K562 (cell line): Measurements from ENCODE around the gene APCDD1L. TPM values are rescaled to one million over a fixed set of nuclear protein-coding genes. Genes with fewer than 3 reads are reported as not detected.

Source experiments
- ATAC-seq: fragments of 200-7000 bp; cut with Tn5 transposase; 3 replicates; pipeline ENCODE4 v1.9.1; 2020; ENCODE audit warnings: moderate library complexity
- BruUV-seq: library from RNA; stranded (reverse); fragments of 400-500 nt; replicated peaks from 2 replicates; lab custom pipeline; 2021; lab: Mats Ljungman, UMichigan
- CTCF ChIA-PET: fragments of 300-600 bp; formaldehyde crosslinking; extraction: SDS; loops from one replicate; lab custom pipeline; 2021; ENCODE audit warnings: low intra/inter-chr PET ratio; lab: Yijun Ruan, JAX
- POLR2A ChIA-PET: fragments of 300-600, 350-650 bp; sonication (Branson Sonifier 250); formaldehyde crosslinking; extraction: SDS; loops from one replicate; lab custom pipeline; 2021; ENCODE audit warnings: antibody characterized with exemption, inconsistent platforms; lab: Yijun Ruan, JAX
- DNase-seq, 4 experiments: peaks; one replicate each; pipeline versions ENCODE4 v3.0.0 to v3.0.0-alpha.2; 2011 to 2018; ENCODE audit warnings: low spot score in 3 of 4, mixed read lengths in 3 of 4; ENCODE audit errors: extremely low read depth in 1 of 4
- FAIRE-seq: peaks from 2 replicates; lab custom pipeline; 2011; peaks lifted over from hg19 to GRCh38; lab: Jason Lieb, UNC
- H2AFZ ChIP-seq: 2 replicates; pipeline ENCODE4 v1.6.0; 2011; ENCODE audit warnings: low read depth, low read length, control low read depth, inconsistent platforms
- H3K27ac ChIP-seq: fragments of 200-600 bp; 3 replicates; pipeline ENCODE4 v1.8.0; 2011; ENCODE audit warnings: low read depth, mild to moderate bottlenecking, control low read depth, inconsistent platforms, low read length, moderate library complexity, mixed read lengths; ENCODE audit errors: extremely low read depth
- H3K27me3 ChIP-seq, 2 experiments: fragments of 300-600 bp in 1 of 2; 2 replicates in 1 of 2; 3 replicates in 1 of 2; pipeline versions ENCODE4 v1.6.0 to v1.8.0; 2011; ENCODE audit warnings: inconsistent platforms in 2 of 2, low read length in 2 of 2, mild to moderate bottlenecking in 1 of 2, mixed read lengths in 1 of 2, moderate library complexity in 1 of 2; ENCODE audit not compliant: control insufficient read depth in 2 of 2, insufficient read depth in 2 of 2
- H3K36me3 ChIP-seq: fragments of 300-600 bp; 3 replicates; pipeline ENCODE4 v1.8.0; 2011; ENCODE audit warnings: mild to moderate bottlenecking, low read length, inconsistent platforms; ENCODE audit not compliant: control insufficient read depth, insufficient read depth
- H3K4me1 ChIP-seq, 2 experiments: fragments of 200-600 bp in 1 of 2; replicated peaks in 1 of 2; 2 replicates in 1 of 2; 3 replicates in 1 of 2; pipeline versions ENCODE4 v1.5.1 to v1.8.0; 2011; ENCODE audit warnings: inconsistent platforms in 2 of 2, low read length in 2 of 2, mild to moderate bottlenecking in 1 of 2, mixed read lengths in 1 of 2, moderate library complexity in 1 of 2; ENCODE audit not compliant: control insufficient read depth in 2 of 2, insufficient read depth in 2 of 2
- H3K4me2 ChIP-seq: 2 replicates; pipeline ENCODE4 v1.6.1; 2011; ENCODE audit warnings: low read length, control low read depth, inconsistent platforms, mixed read lengths; ENCODE audit not compliant: insufficient read depth
- H3K4me3 ChIP-seq: fragments of 200-600 bp; sonication (generic), shearing (Covaris generic); 2 replicates; pipeline ENCODE4 v1.5.1; 2016; ENCODE audit warnings: control low read depth, inconsistent platforms
- H3K79me2 ChIP-seq: fragments of 200-600 bp; 3 replicates; pipeline ENCODE4 v1.8.0; 2011; ENCODE audit warnings: low read length, inconsistent platforms; ENCODE audit not compliant: control insufficient read depth, insufficient read depth
- H3K9ac ChIP-seq, 2 experiments: 2 replicates each; pipeline versions ENCODE4 v1.6.0 to v1.6.1; 2011; ENCODE audit warnings: low read depth in 2 of 2, low read length in 2 of 2, control low read depth in 1 of 2, inconsistent platforms in 1 of 2, mild to moderate bottlenecking in 1 of 2, mixed read lengths in 1 of 2; ENCODE audit not compliant: insufficient read depth in 1 of 2
- H3K9me1 ChIP-seq: one replicate; pipeline ENCODE4 v1.6.0; 2011; ENCODE audit warnings: inconsistent platforms, mild to moderate bottlenecking, low read length, moderate library complexity; ENCODE audit not compliant: control insufficient read depth, insufficient read depth
- H3K9me3 ChIP-seq: replicated peaks from 2 replicates; pipeline ENCODE4 v1.5.1; 2011; ENCODE audit warnings: low read depth, low read length, inconsistent platforms; ENCODE audit not compliant: control insufficient read depth, insufficient read depth
- H4K20me1 ChIP-seq: replicated peaks from 2 replicates; pipeline ENCODE4 v1.6.1; 2011; ENCODE audit warnings: low read length, inconsistent platforms, mixed read lengths; ENCODE audit not compliant: control insufficient read depth, insufficient read depth
- MIER1 ChIP-seq: fragments of 450-650 bp; IDR thresholded peaks from 2 replicates; pipeline ENCODE4 v1.6.1; 2016; ENCODE audit warnings: antibody characterized with exemption, mild to moderate bottlenecking, low read depth
- ZNF277 ChIP-seq: fragments of 250-450 bp; sonication (Bioruptor Pico); IDR thresholded peaks from 2 replicates; pipeline ENCODE4 v1.8.0; 2022; ENCODE audit warnings: inconsistent platforms, mild to moderate bottlenecking, moderate library complexity, borderline replicate concordance
- WGBS: fragments of 100-300 bp; shearing (Covaris generic); methylation state at CpG from one replicate; pipeline ENCODE4 v1.1.6; 2016; ENCODE audit warnings: low coverage, mixed read lengths; ENCODE audit not compliant: insufficient coverage; ENCODE audit errors: missing lambda C conversion rate; 5-methylcytosine and 5-hydroxymethylcytosine counted together
- in situ Hi-C: fragments of 300-500 bp; cut with MboI; formaldehyde crosslinking; loops from 4 replicates; pipeline ENCODE4 v1.15.0; 2018; ENCODE audit warnings: inconsistent platforms, mixed read lengths
- intact Hi-C: fragments of 100-400 bp; cut with micrococcal nuclease; formaldehyde crosslinking; loops from 2 replicates; pipeline ENCODE4 v1.14.2; 2022
- polyA plus RNA-seq, 8 experiments: library from polyadenylated mRNA; depleted of rRNA in 4 of 8; stranded (reverse) in 5 of 8; unstranded in 3 of 8; fragments of >200 nt; fragmentation: Nextera tagmentation in 2 of 8; fragmentation: Illumina TruSeq in 1 of 8; extraction: Ambion mirVana in 2 of 8; extraction: Trizol in 1 of 8; gene quantifications; 2 replicates each; pipeline versions ENCODE4 v1.2.1 to v1.2.3, GENCODE V29; 2011 to 2014; ENCODE audit warnings: inconsistent platforms in 1 of 8, missing spikeins in 1 of 8
- total RNA-seq, 7 experiments: library from RNA; depleted of rRNA in 6 of 7; stranded (reverse); fragments of >200 nt in 6 of 7; fragmentation: Illumina TruSeq in 2 of 7; extraction: Trizol in 2 of 7; gene quantifications; 2 replicates each; pipeline versions ENCODE4 v1.2.1 to v1.2.3, GENCODE V29; 2011 to 2021; ENCODE audit warnings: low replicate concordance in 1 of 7

APCDD1L gene
- total and polyA plus RNA-seq, 9 of the 15 experiments (the other 6 are each of a cell fraction or from before 2014, with no cell fraction given): not detected

DNA sequence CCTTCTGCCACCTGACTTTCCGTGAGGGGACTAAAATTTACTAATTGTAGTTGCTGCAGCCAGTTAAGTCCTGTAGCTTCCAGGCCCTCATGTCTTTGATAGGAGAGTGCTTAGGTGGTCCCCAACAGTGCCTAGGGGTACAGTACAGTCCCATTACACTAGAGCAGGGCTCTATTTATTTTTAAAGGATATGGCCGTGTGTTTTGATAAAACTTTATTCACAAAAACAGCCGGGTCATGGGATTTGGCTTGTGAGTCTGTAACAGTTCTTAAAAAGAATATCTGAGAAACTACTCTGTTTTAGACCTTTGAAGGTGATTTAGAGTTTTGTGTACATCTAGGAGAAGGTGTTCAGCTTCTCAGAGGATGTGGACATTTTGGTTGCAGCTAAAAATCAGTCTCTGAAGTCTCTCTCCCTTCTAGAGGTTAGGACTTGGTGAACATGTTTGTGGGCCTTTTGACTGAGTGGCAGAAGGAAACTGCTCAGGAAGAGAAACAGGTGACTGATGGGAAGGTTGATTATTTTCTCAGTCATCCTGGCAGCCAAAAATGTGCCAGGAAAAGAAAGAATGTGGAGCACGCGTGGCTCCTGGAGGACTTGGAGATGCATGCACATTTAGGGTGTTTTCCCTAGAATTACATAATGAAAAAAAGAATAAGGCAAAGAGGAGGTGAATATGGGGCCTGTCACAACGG is 68.8 kb downstream of the APCDD1L start (continued):
- TF ChIP-seq ZNF277 (CRISPR knock-in tag): no peak

DNA sequence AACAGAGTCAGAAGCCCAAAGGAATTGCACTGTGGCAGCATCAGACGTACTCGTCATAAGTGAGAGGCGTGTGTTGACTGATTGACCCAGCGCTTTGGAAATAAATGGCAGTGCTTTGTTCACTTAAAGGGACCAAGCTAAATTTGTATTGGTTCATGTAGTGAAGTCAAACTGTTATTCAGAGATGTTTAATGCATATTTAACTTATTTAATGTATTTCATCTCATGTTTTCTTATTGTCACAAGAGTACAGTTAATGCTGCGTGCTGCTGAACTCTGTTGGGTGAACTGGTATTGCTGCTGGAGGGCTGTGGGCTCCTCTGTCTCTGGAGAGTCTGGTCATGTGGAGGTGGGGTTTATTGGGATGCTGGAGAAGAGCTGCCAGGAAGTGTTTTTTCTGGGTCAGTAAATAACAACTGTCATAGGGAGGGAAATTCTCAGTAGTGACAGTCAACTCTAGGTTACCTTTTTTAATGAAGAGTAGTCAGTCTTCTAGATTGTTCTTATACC is 70.4 kb downstream of the APCDD1L start:
- ATAC-seq: no peak
- no peak for TF ChIP-seq MIER1
- Histone ChIP-seq H3K4me2 (no peak overlapping the region), H3K9me3 (no peaks in the 10 kb centered on the region), H2AFZ (no peak overlapping the region), H3K9ac (no peak overlapping the region), H3K4me1 (no peaks in the 10 kb centered on the region), H3K36me3 (peaks cover 94% of the 10 kb centered on the region), H3K9me1 (no peaks in the 10 kb centered on the region), H3K27ac (no peak overlapping the region), H3K79me2 (peaks cover 18% of the 10 kb centered on the region; the same call in 2 of the 3 replicates), H3K27me3 (no peaks in the 10 kb centered on the region), H3K4me3 (no peak overlapping the region), H4K20me1 (no peaks in the 10 kb centered on the region)
- BruUV-seq: no TSS peak
- FAIRE-seq: no peak
- no peak for DNase-seq
- CTCF ChIA-PET: no interaction called here
- POLR2A ChIA-PET: interaction anchor here (0.6 kb wide), 1 partner anchor 1327 kb away, joined by 3 read pairs; no protein-coding TSS in a partner anchor
- intact Hi-C loops: no loop called here
- in situ Hi-C loops: loop anchor here (5.0 kb wide), 1 partner anchor 198 kb away; no protein-coding TSS in a partner anchor
- WGBS: 96% methylated on average over 5 of the region's 5 CpGs
